Trophoblast cell (in vitro differentiated cells and primary cell): ENCODE measurements around the gene KIF1B.
A peak's percentile ranks its signal among the peaks of the same experiment; 100 is the strongest.

Experiments used
- DNase-seq, 2 donors: peaks; one replicate each; pipeline ENCODE4 v3.0.0-alpha.2; 2016
- H2AFZ ChIP-seq: 2 replicates; pipeline ENCODE4 v1.6.1; 2013; ENCODE audit warnings: low read length, moderate library complexity, mild to moderate bottlenecking; ENCODE audit not compliant: insufficient read depth, poor library complexity
- H2AK5ac ChIP-seq: 2 replicates; pipeline ENCODE4 v1.6.1; 2013; ENCODE audit warnings: mild to moderate bottlenecking, low read length
- H2BK120ac ChIP-seq: 2 replicates; pipeline ENCODE4 v1.6.1; 2013; ENCODE audit warnings: low read length, mild to moderate bottlenecking, moderate library complexity; ENCODE audit not compliant: insufficient read depth, poor library complexity
- H2BK12ac ChIP-seq: 2 replicates; pipeline ENCODE4 v1.6.1; 2013; ENCODE audit warnings: mild to moderate bottlenecking, low read length, moderate library complexity
- H2BK5ac ChIP-seq: 2 replicates; pipeline ENCODE4 v1.6.1; 2013; ENCODE audit warnings: low read length, low read depth, moderate library complexity, mild to moderate bottlenecking; ENCODE audit not compliant: poor library complexity
- H3K14ac ChIP-seq: 2 replicates; pipeline ENCODE4 v1.6.1; 2013; ENCODE audit warnings: mild to moderate bottlenecking, low read length
- H3K18ac ChIP-seq: 2 replicates; pipeline ENCODE4 v1.6.1; 2013; ENCODE audit warnings: mild to moderate bottlenecking, low read length
- H3K23ac ChIP-seq: 2 replicates; pipeline ENCODE4 v1.6.1; 2013; ENCODE audit warnings: low read length
- H3K27ac ChIP-seq: 2 replicates; pipeline ENCODE4 v1.5.1; 2013; ENCODE audit warnings: low read depth, mild to moderate bottlenecking, inconsistent platforms, low read length, moderate library complexity
- H3K27me3 ChIP-seq: 2 replicates; pipeline ENCODE4 v1.6.1; 2013; ENCODE audit warnings: inconsistent platforms, mild to moderate bottlenecking, low read length, moderate library complexity; ENCODE audit not compliant: insufficient read depth
- H3K36me3 ChIP-seq, 2 experiments: 1 replicate in 1 of 2; 2 replicates in 1 of 2; pipeline ENCODE4 v1.6.1; 2013; ENCODE audit warnings: low read length in 2 of 2, mild to moderate bottlenecking in 2 of 2, moderate library complexity in 1 of 2; ENCODE audit not compliant: insufficient read depth in 2 of 2, control insufficient read depth in 1 of 2
- H3K4ac ChIP-seq: 2 replicates; pipeline ENCODE4 v1.6.1; 2013; ENCODE audit warnings: low read depth, mild to moderate bottlenecking, low read length, moderate library complexity
- H3K4me1 ChIP-seq, 2 experiments: 1 replicate in 1 of 2; 2 replicates in 1 of 2; pipeline ENCODE4 v1.6.1; 2013; ENCODE audit warnings: low read length in 2 of 2, mild to moderate bottlenecking in 2 of 2, moderate library complexity in 1 of 2; ENCODE audit not compliant: insufficient read depth in 2 of 2, control insufficient read depth in 1 of 2
- H3K4me2 ChIP-seq: 2 replicates; pipeline ENCODE4 v1.6.1; 2013; ENCODE audit warnings: inconsistent platforms, mild to moderate bottlenecking, low read length, moderate library complexity
- H3K4me3 ChIP-seq: 2 replicates; pipeline ENCODE4 v1.5.1; 2013; ENCODE audit warnings: mild to moderate bottlenecking, low read depth, low read length, inconsistent platforms
- H3K79me1 ChIP-seq: one replicate; pipeline ENCODE4 v1.6.1; 2013; ENCODE audit warnings: low read length
- H3K79me2 ChIP-seq: 2 replicates; pipeline ENCODE4 v1.6.1; 2013; ENCODE audit warnings: low read length, mild to moderate bottlenecking; ENCODE audit not compliant: control insufficient read depth, insufficient read depth, poor library complexity
- H3K9ac ChIP-seq: 2 replicates; pipeline ENCODE4 v1.6.1; 2013; ENCODE audit warnings: mild to moderate bottlenecking, low read length
- H3K9me3 ChIP-seq: 2 replicates; pipeline ENCODE4 v1.6.1; 2013; ENCODE audit warnings: low read depth, mild to moderate bottlenecking, control low read depth, inconsistent platforms, low read length; ENCODE audit not compliant: insufficient read depth
- H4K12ac ChIP-seq: 2 replicates; pipeline ENCODE4 v1.6.1; 2013; ENCODE audit warnings: low read depth, mild to moderate bottlenecking, low read length, moderate library complexity
- H4K8ac ChIP-seq: 2 replicates; pipeline ENCODE4 v1.6.1; 2013; ENCODE audit warnings: low read depth, mild to moderate bottlenecking, low read length, moderate library complexity
- H4K91ac ChIP-seq: one replicate; pipeline ENCODE4 v1.6.1; 2013; ENCODE audit warnings: low read depth, mild to moderate bottlenecking, low read length, moderate library complexity
- WGBS: extraction: QIAGEN DNeasy Blood & Tissue Kit; methylation state at CpG from one replicate; pipeline ENCODE4 v1.1.7; 2013; ENCODE audit warnings: missing lambda C conversion rate; ENCODE audit not compliant: insufficient read length, insufficient coverage; ENCODE audit errors: extremely low coverage; 5-methylcytosine and 5-hydroxymethylcytosine counted together

Gene KIF1B

GRCh38 chr1:10387677-10388386 is 177.5 kb downstream of the KIF1B start:
- H3K36me3 ChIP-seq: peaks cover 3 to 5% of the 10 kb centered on the region in 2 experiments
- WGBS: no CpG with 5 or more reads among the region's 3 CpGs
- no peak overlapping the region for H3K9ac ChIP-seq
- H3K79me2 ChIP-seq: no peaks in the 10 kb centered on the region
- H3K4me3 ChIP-seq: no peak overlapping the region
- H3K14ac ChIP-seq: no peak overlapping the region
- H2AFZ ChIP-seq: no peak overlapping the region
- H3K9me3 ChIP-seq: no peaks in the 10 kb centered on the region
- H3K4me1 ChIP-seq: peaks cover 0 to 11% of the 10 kb centered on the region in 2 experiments
- no peak overlapping the region for H3K4me2 ChIP-seq
- no peak overlapping the region for H3K4ac ChIP-seq
- no peak overlapping the region for H3K27ac ChIP-seq
- H3K18ac ChIP-seq: no peak overlapping the region
- no peak overlapping the region for H4K8ac ChIP-seq
- no peaks in the 10 kb centered on the region for H3K79me1 ChIP-seq
- H2AK5ac ChIP-seq: no peak overlapping the region
- H2BK5ac ChIP-seq: no peak overlapping the region
- no peak overlapping the region for H2BK120ac ChIP-seq
- no peaks in the 10 kb centered on the region for H3K27me3 ChIP-seq
- peak; percentile 57 to 81 for DNase-seq
- H4K12ac ChIP-seq: no peak overlapping the region
- H4K91ac ChIP-seq: no peak overlapping the region
- H2BK12ac ChIP-seq: no peak overlapping the region
- no peak overlapping the region for H3K23ac ChIP-seq

DNA sequence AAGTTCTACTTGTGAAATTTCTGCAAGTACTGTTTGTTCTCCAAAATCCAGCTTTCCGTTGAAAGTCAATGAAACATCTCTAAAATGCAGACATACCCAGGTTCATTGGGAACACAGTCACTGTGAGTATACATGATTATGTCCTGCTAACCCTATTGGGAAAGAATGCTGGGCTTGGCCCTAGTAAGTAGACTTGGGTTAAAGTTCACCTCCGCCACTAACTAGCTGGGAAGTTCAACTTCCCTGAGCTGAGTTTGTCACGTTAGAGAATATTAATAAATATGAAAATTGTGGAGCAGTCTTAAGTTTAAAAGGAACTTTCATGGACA is 178.0 kb downstream of the KIF1B start:
- Histone ChIP-seq H3K79me1 (no peaks in the 10 kb centered on the region), H4K12ac (no peak overlapping the region), H3K4me3 (no peak overlapping the region), H4K91ac (no peak overlapping the region), H3K9me3 (no peaks in the 10 kb centered on the region), H2BK12ac (no peak overlapping the region), H4K8ac (no peak overlapping the region), H3K4ac (no peak overlapping the region), H2BK5ac (no peak overlapping the region), H3K4me2 (no peak overlapping the region), H3K79me2 (no peaks in the 10 kb centered on the region), H3K36me3 (peaks cover 3 to 5% of the 10 kb centered on the region in 2 experiments), H2AFZ (no peak overlapping the region), H3K4me1 (peaks cover 0 to 11% of the 10 kb centered on the region in 2 experiments), H3K14ac (no peak overlapping the region), H3K27me3 (no peaks in the 10 kb centered on the region), H3K18ac (no peak overlapping the region), H3K23ac (no peak overlapping the region), H2AK5ac (no peak overlapping the region), H2BK120ac (no peak overlapping the region), H3K9ac (no peak overlapping the region), H3K27ac (no peak overlapping the region)
- WGBS: no CpG with 5 or more reads among the region's 3 CpGs
- no peak for DNase-seq

DNA sequence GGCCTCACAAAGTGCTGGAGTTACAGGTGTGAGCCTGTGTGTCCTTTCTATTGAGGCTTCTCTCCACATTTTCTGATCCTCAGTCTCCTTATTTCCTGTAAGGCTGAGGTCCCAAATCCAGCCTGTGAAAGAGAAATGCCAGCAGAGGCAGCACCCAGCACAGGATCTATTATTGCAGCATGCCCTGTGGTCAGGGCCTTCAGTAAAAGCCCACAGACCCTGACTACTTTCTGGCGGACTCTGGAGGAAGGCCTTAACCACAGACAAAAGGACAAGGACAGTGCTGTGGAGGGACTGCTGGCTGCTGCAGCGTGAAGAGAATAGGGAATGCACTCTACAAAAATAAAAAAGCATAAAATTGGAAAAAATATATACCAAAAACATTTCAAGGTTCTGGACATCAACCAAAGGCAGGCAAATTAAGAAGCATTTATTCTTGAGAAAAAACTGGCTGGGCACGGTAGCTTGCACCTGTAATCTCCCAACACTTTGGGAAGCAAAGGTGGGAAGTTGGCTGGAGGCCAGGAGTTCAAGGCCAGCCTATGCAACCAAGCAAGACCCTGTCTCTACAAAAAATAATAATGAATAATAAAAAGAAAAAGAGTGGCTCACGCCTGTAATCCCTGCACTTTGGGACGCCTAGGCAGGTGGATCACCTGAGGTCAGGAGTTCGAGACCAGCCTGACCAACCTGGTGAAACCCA is 179.1 kb downstream of the KIF1B start:
- no peak overlapping the region for H2BK12ac ChIP-seq
- no peak overlapping the region for H3K14ac ChIP-seq
- H2BK5ac ChIP-seq: no peak overlapping the region
- no peak for DNase-seq
- no peak overlapping the region for H4K8ac ChIP-seq
- H2AFZ ChIP-seq: no peak overlapping the region
- H3K9ac ChIP-seq: no peak overlapping the region
- no peak overlapping the region for H3K27ac ChIP-seq
- no peak overlapping the region for H3K4me3 ChIP-seq
- peaks cover under 1 to 2% of the 10 kb centered on the region in 2 experiments for H3K36me3 ChIP-seq
- no peaks in the 10 kb centered on the region for H3K9me3 ChIP-seq
- H2AK5ac ChIP-seq: no peak overlapping the region
- H4K91ac ChIP-seq: no peak overlapping the region
- no peak overlapping the region for H3K23ac ChIP-seq
- no peaks in the 10 kb centered on the region for H3K79me1 ChIP-seq
- H2BK120ac ChIP-seq: no peak overlapping the region
- no peak overlapping the region for H3K4me2 ChIP-seq
- H4K12ac ChIP-seq: no peak overlapping the region
- no peak overlapping the region for H3K4ac ChIP-seq
- H3K27me3 ChIP-seq: no peaks in the 10 kb centered on the region
- peaks cover 0 to 11% of the 10 kb centered on the region in 2 experiments for H3K4me1 ChIP-seq
- H3K18ac ChIP-seq: no peak overlapping the region
- no CpG with 5 or more reads among the region's 6 CpGs for WGBS
- no peaks in the 10 kb centered on the region for H3K79me2 ChIP-seq

DNA sequence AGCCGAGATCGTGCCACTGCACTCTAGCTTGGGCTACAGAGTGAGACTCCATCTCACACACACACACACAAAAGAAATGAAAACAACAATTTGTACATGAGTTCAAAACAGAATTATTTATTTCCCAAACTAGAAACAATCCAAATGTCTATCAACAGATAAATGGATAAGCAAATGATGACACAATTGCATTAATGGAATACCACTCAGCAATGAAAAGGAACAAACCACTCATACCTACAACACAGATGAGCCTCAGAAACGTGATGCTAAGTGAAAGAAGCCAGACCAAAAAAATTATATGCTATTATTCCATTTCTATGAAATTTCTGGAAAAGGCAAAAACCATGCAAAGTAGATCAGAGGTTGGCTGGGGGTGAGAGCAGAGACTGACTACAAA is 186.5 kb downstream of the KIF1B start:
- no peak overlapping the region for H2BK5ac ChIP-seq
- H3K4me2 ChIP-seq: no peak overlapping the region
- no peak overlapping the region for H2BK12ac ChIP-seq
- H3K14ac ChIP-seq: no peak overlapping the region
- peaks cover 9% of the 10 kb centered on the region for H3K79me2 ChIP-seq
- no peak overlapping the region for H3K4me3 ChIP-seq
- WGBS: no CpG with 5 or more reads among the region's 3 CpGs
- no peak overlapping the region for H3K4ac ChIP-seq
- H3K36me3 ChIP-seq: no peaks in the 10 kb centered on the region
- no peak overlapping the region for H4K8ac ChIP-seq
- no peak overlapping the region for H3K27ac ChIP-seq
- no peak overlapping the region for H2BK120ac ChIP-seq
- no peak overlapping the region for H3K18ac ChIP-seq
- H3K4me1 ChIP-seq: peaks cover 0 to 9% of the 10 kb centered on the region in 2 experiments
- H4K12ac ChIP-seq: no peak overlapping the region
- no peak overlapping the region for H4K91ac ChIP-seq
- no peak overlapping the region for H2AK5ac ChIP-seq
- H3K9ac ChIP-seq: no peak overlapping the region
- H3K23ac ChIP-seq: no peak overlapping the region
- H3K27me3 ChIP-seq: no peaks in the 10 kb centered on the region
- DNase-seq: no peak
- H3K79me1 ChIP-seq: peaks cover 6% of the 10 kb centered on the region
- no peaks in the 10 kb centered on the region for H3K9me3 ChIP-seq
- no peak overlapping the region for H2AFZ ChIP-seq
